OCI-LY1 (cell line): ENCODE data around the gene MCTP1.

Experiments
- H2AFZ ChIP-seq: fragments of 200-600 bp; sonication (generic), shearing (Covaris generic); 2 replicates; pipeline ENCODE4 v1.6.0; 2014; ENCODE audit warnings: antibody characterized with exemption, mild to moderate bottlenecking, low read length
- H3F3A ChIP-seq: fragments of 200-600 bp; sonication (generic), shearing (Covaris generic); 2 replicates; pipeline ENCODE4 v1.6.0; 2014; ENCODE audit warnings: mild to moderate bottlenecking, antibody characterized with exemption, low read length, moderate library complexity; ENCODE audit not compliant: insufficient read depth
- H3K27ac ChIP-seq: fragments of 200-600 bp; sonication (generic); 2 replicates; pipeline ENCODE4 v1.5.1; 2014; ENCODE audit warnings: low read length, mixed run types, mild to moderate bottlenecking, low read depth; ENCODE audit not compliant: poor library complexity, severe bottlenecking
- H3K27me3 ChIP-seq: fragments of 200-600 bp; sonication (generic); 2 replicates; pipeline ENCODE4 v1.6.0; 2014; ENCODE audit warnings: antibody characterized with exemption, mild to moderate bottlenecking, low read length, moderate library complexity; ENCODE audit not compliant: insufficient read depth
- H3K36me3 ChIP-seq: fragments of 200-600 bp; sonication (generic); 2 replicates; pipeline ENCODE4 v1.6.1; 2014; ENCODE audit warnings: mild to moderate bottlenecking, antibody characterized with exemption, low read length, moderate library complexity, mixed read lengths; ENCODE audit not compliant: insufficient read depth
- H3K4me1 ChIP-seq: fragments of 200-600 bp; sonication (generic); 2 replicates; pipeline ENCODE4 v1.5.1; 2014; ENCODE audit warnings: mild to moderate bottlenecking, low read length, moderate library complexity; ENCODE audit not compliant: insufficient read depth, severe bottlenecking
- H3K4me2 ChIP-seq: fragments of 200-600 bp; sonication (generic), shearing (Covaris generic); 2 replicates; pipeline ENCODE4 v1.6.1; 2014; ENCODE audit warnings: low read length
- H3K4me3 ChIP-seq: fragments of 200-600 bp; sonication (generic); 2 replicates; pipeline ENCODE4 v1.5.1; 2014; ENCODE audit warnings: low read length, low read depth, mild to moderate bottlenecking, mixed read lengths; ENCODE audit not compliant: poor library complexity, severe bottlenecking
- H3K79me2 ChIP-seq: fragments of 200-600 bp; shearing (Covaris generic); 2 replicates; pipeline ENCODE4 v1.6.1; 2016; ENCODE audit warnings: mixed run types, low read length, mixed read lengths; ENCODE audit not compliant: insufficient read depth
- H3K9ac ChIP-seq: fragments of 200-600 bp; sonication (generic), shearing (Covaris generic); 2 replicates; pipeline ENCODE4 v1.6.1; 2014; ENCODE audit warnings: mild to moderate bottlenecking, low read length, mixed read lengths
- H3K9me2 ChIP-seq: fragments of 200-600 bp; sonication (generic), shearing (Covaris generic); 2 replicates; pipeline ENCODE4 v1.6.1; 2014; ENCODE audit warnings: low read depth, mild to moderate bottlenecking, low read length, mixed read lengths
- H3K9me3 ChIP-seq: fragments of 200-600 bp; shearing (Covaris generic); 2 replicates; pipeline ENCODE4 v1.6.1; 2014; ENCODE audit warnings: low read length, mixed read lengths
- H4K20me1 ChIP-seq: fragments of 200-600 bp; sonication (generic), shearing (Covaris generic); 2 replicates; pipeline ENCODE4 v1.6.0; 2016; ENCODE audit warnings: mild to moderate bottlenecking, low read length; ENCODE audit not compliant: insufficient read depth
- CTCF ChIP-seq: fragments of 200-600 bp; sonication (generic), shearing (Covaris generic); IDR thresholded peaks from 2 replicates; pipeline ENCODE4 v1.5.1; 2017; ENCODE audit warnings: mild to moderate bottlenecking, antibody characterized with exemption, low read length, moderate library complexity, mixed read lengths
- EZH2 ChIP-seq: fragments of 200-600 bp; sonication (generic), shearing (Covaris generic); IDR thresholded peaks from 2 replicates; pipeline ENCODE4 v1.8.0; 2017; ENCODE audit warnings: borderline replicate concordance, mixed run types, mild to moderate bottlenecking, antibody characterized with exemption, low read length, moderate library complexity, mixed read lengths

The MCTP1 gene

GRCh38 chr5:95178046-95178651, 106.7 kb downstream of the MCTP1 start:
- Histone ChIP-seq H4K20me1 (no peaks in the 10 kb centered on the region), H3K9ac (no peak overlapping the region), H3K4me3 (no peak overlapping the region), H3K27me3 (no peaks in the 10 kb centered on the region), H3K4me2 (0 out of 2 replicates have a peak overlapping the region, but pooled peaks have one; percentile 13), H3K79me2 (no peaks in the 10 kb centered on the region), H3K9me2 (no peaks in the 10 kb centered on the region), H3K4me1 (peaks cover 29% of the 10 kb centered on the region), H3F3A (no peaks in the 10 kb centered on the region), H2AFZ (no peak overlapping the region), H3K9me3 (no peaks in the 10 kb centered on the region), H3K27ac (peak overlapping the region; percentile 54), H3K36me3 (no peaks in the 10 kb centered on the region)
- peak; percentile 44; the same call in 1 of the 2 replicates for TF ChIP-seq CTCF
- no peak for TF ChIP-seq EZH2

- H2AFZ ChIP-seq = no peak overlapping the region
- peak overlapping the region; percentile 50 for H3K27ac ChIP-seq
- 0 out of 2 replicates have a peak overlapping the region, but pooled peaks have one; percentile 13 for H3K4me2 ChIP-seq
- H3K27me3 ChIP-seq = no peaks in the 10 kb centered on the region
- no peaks in the 10 kb centered on the region for H3K9me3 ChIP-seq
- no peaks in the 10 kb centered on the region for H3F3A ChIP-seq
- H3K4me3 ChIP-seq = no peak overlapping the region
- no peak for TF ChIP-seq CTCF
- TF ChIP-seq EZH2 = no peak
- no peaks in the 10 kb centered on the region for H3K79me2 ChIP-seq
- no peak overlapping the region for H3K9ac ChIP-seq
- no peaks in the 10 kb centered on the region for H3K36me3 ChIP-seq
- peaks cover 29% of the 10 kb centered on the region for H3K4me1 ChIP-seq
- no peaks in the 10 kb centered on the region for H3K9me2 ChIP-seq
- H4K20me1 ChIP-seq = no peaks in the 10 kb centered on the region
Observed at GRCh38 chr5:95177456-95177855, 107.4 kb downstream of the MCTP1 start.

GRCh38 chr5:95175106-95175505, 109.8 kb downstream of the MCTP1 start:
- Histone ChIP-seq H4K20me1 (no peaks in the 10 kb centered on the region), H2AFZ (no peak overlapping the region), H3K4me3 (no peak overlapping the region), H3K9me2 (no peaks in the 10 kb centered on the region), H3F3A (no peaks in the 10 kb centered on the region), H3K36me3 (no peaks in the 10 kb centered on the region), H3K27ac (no peak overlapping the region), H3K4me1 (peaks cover 29% of the 10 kb centered on the region), H3K9me3 (no peaks in the 10 kb centered on the region), H3K9ac (no peak overlapping the region), H3K79me2 (no peaks in the 10 kb centered on the region), H3K4me2 (no peak overlapping the region), H3K27me3 (no peaks in the 10 kb centered on the region)
- TF ChIP-seq EZH2 (no peak), CTCF (no peak)
